Stimulated activated CD4-positive, alpha-beta T cell treated with anti-CD3 and anti-CD28 coated beads, Interleukin-12 subunit alpha, Interleukin-12 subunit beta, amount 100 ng/mL, for 4 hours (primary cell): Measurements from ENCODE around the gene VAV3.

ENCODE experiments used
- DNase-seq: peaks from one replicate; pipeline ENCODE4 v3.0.0-alpha.2; 2020

VAV3 gene

DNA sequence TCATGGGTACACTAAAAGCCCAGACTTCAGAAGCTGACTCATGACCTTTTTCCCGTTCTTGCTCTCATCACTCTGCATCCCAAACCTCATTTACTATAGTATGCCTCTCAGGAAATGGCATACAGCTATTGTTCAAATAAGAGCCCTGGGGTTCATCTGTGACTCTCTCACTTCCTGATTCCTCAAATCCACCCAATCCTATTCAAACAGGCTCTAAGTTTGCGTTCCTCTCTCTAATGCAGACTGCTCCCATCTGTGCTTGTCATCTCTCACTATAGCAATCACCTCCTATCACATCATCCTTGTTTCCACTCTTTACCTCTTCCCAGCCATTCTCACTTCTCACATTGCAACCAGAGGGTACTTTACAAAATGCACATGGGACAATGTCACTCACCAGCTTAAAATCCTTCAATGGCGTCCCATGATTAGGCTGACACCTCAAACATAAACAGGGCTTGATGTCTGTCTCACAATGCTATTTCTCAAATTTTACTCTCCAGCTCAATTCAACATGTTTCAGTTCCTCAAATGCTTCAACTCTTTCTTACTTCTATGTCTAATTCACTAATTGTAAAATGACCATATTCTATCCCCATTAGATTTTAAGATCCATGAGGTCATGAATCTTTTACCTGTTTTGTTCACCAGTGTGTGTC is 415.7 kb downstream of the VAV3 start:
- no peak for DNase-seq

DNA sequence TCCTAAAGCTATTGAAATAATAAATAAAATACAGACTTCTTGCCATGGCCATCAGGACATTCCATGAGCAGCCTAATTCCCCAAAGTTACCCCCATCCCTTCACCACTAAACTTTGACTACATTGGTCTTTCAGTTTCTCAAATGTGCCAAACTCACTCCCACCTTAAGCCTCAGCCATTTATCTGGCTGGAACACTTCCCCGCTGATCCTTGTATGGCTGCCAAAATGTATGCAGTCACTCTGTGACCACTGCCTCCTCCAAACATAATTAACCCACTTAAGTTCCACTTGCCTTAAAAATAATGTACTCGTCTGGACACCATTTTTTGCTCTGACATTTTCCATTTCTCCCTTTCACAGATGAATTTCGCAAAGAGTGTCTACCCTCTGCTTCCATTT is 416.7 kb downstream of the VAV3 start:
- no peak for DNase-seq

DNA sequence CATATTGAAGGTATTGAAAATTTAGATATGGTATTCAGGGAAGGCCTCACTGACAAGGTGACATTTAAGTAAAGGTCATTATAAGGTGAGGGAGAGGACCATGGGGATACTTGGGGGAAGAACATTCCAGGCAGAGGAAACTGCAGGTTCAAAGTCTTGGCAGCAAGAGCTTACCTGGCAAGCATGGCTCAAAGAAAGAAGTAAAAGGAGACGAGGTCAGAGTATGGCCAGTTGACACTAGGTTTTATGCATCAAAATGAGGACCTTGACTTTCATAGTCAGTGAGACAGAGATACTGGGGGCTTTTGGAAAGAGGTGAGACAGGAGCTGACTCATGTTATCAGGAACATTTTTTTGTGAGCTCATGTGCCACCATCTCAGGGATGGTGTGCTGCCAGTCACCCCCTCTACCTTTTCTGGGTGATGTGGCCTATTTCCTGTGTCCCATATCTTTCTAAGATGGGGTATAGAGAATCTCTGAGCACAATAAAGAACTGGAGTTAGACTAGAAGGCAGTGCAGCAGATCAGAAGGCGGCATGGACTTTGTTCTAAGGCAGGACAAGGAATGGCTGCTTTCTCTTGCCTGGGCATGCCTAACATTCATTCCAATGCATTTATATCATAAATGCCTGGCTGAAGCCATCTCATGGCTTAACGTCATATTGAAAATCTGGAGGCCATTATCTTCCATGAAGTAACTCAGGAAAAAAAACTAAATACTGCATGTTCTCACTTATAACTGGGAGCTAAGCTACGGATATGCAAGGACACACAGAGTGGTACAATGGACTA is 417.4 kb downstream of the VAV3 start:
- DNase-seq: no peak

- no peak for DNase-seq
Observed at GRCh38 chr1:107546576-107546975, 418.4 kb downstream of the VAV3 start.

- no peak for DNase-seq
Observed at GRCh38 chr1:107545879-107546278, 419.1 kb downstream of the VAV3 start.

- DNase-seq: no peak
Observed at GRCh38 chr1:107545056-107545577, 419.9 kb downstream of the VAV3 start.

DNA sequence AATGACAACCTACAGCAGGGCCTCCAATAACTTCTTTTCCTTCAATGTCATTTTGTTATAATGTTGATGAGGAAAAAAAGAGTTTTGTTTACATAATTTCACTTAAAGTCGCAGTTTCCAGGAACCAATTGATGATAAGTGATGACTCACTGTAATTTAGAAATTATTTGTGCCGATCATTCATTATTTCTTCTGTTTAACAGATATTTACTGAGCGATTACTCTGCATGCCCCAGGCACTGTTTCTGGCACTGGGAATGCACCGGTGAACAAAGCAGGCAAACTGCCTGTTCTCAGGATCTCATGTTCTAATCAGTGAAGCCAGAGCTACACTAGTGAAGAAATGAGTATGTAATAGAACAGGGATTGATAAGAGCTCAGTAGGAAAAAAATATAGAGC is 420.7 kb downstream of the VAV3 start:
- no peak for DNase-seq

DNA sequence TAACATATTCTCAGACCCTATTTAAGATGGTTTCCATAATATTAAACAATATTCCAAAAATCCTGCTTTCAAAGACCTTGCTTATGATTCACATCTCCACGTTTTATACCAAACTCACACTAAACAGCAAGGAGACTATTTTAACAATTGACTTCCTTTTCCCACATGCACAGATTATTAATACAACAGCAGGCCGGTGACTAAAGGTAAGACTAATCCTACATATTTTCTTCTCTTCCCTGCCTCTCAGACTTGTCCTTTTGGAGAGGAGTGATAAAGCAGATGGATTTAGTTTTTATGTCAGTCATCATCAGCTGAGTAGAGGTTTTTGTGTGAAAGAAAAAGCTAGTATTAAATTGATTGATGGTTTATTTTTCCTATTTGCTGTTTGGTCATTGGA is 423.6 kb downstream of the VAV3 start:
- no peak for DNase-seq

DNA sequence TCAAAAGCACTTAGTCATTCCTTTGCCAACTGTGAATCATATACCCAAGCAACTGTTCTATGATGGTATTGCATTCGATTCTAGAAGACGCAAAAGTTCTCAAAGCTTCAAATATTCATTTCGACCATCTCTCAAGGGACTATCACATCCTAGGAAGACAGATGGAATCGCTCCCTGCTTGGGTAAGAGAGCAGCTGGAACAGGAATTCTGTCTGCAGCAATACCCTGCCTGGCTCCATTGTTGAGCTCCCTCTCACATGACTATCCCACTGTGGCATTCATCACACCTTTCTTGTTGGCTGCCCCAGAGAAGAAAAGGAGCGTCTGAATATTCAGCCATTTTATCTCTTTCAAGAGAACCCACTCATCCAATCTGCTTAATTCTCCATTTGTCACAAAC is 426.5 kb downstream of the VAV3 start:
- no peak for DNase-seq

DNA sequence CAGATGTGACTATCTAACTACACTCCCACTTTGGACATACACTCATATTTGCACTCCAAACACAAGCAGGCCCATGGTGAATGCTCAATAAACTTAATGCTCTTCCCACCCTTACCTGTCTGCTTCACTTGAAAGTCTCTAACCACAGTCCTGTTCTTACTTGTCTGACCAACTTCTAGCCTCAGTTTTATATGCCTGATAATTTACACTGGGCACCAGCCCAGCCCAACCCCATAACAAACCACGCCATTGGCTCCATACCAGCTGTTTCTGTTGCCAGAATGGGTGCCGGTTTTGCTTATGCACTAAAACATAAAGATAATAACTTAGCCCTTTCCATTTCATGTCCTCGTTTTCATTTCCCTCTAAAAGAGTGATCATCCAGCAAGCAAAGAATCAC is 428.7 kb downstream of the VAV3 start:
- no peak for DNase-seq

DNA sequence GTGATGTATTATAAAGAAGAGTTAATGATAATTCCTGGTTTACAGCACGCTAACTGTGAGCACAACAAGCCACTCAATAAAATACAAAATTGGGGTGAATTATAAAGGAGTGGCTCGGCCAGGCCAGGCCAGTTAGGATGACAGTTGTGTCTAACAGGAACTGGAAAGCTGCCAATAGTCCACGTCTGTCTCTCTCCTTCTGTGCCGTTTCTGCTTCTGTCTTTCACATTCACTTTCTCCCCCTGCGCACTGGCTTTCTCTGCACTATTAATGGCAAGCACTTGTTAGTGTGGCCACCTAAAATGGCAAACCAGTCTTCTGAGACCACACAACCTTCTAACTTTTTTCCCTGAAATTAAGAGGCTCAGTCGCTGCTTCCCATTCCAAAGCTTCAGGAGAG is 429.9 kb downstream of the VAV3 start:
- DNase-seq: no peak

- DNase-seq: no peak
Observed at GRCh38 chr1:107534632-107535031, 430.3 kb downstream of the VAV3 start.

- DNase-seq: no peak
Observed at GRCh38 chr1:107533436-107533835, 431.5 kb downstream of the VAV3 start.

- no peak for DNase-seq
Observed at GRCh38 chr1:107532318-107532717, 432.7 kb downstream of the VAV3 start.

DNA sequence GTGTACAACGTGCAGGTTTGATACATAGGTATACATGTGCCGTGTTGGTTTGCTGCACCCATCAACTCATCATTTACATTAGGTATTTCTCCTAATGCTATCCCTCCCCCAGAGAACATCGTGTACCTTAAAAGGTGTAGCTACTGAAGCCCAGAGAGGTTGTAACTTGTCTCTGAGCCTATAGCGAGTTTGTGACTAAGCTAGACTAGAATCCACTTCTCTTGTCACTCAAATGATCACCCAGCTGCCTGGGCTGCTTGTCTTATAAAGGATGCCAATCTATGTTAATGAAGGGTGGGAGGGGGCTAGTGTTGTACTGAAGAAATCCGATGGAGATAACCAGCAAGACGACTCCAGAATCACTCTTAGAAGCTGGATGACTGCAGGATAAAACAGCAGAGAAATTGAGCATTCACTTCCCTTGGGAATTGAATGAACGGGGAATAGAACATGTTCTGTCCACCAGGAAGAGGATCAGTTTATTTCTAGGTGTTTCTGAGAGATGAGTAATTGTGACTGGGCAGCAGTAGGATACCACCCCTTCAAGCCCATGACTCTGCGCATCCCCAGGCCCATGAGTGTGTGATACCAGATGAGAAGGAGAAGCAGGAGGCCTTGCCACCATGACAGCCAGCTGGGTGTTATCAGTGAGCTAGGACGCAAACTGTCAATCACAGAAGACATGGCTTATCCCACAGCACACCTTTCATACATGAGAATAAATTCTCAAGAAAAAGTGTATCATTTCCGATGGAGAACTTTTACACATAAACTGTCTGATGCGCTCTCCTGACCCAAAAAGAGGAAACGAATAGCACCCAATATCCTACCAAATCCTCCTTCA is 433.7 kb downstream of the VAV3 start:
- no peak for DNase-seq

- no peak for DNase-seq
Observed at GRCh38 chr1:107530543-107530942, 434.4 kb downstream of the VAV3 start.

- DNase-seq: no peak
Observed at GRCh38 chr1:107529511-107530149, 435.4 kb downstream of the VAV3 start.

DNA sequence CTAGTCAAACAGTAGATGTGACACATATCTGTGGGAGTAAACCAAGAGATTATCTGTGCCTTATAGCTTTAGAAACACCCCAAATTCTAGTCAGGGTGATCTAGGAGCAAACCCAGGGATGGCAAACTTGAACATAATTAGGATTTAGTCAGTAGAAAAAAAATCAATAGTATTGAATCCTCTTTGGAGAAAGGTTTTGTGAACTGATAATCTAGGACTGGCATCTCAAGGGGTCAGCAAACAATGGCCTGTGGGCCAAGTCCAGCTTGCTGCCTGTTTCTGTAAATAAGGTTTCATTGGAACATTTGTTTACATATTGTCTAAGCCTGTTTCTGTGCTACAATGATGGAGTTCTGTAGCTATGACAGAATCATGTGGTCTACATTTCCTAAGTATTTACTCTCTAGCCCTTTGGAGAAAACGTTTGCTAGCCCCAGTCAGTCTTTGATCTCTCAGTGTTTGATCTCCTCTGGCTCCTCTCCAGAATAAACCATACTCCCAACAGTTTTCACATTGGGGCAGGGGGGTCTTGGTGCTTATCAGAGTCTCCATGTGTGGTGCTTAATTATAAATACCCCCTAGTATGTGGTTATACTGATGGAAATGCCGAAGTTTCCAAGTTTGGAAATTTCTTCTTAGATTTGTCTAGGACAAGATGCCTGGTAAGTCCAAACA is 438.3 kb downstream of the VAV3 start:
- no peak for DNase-seq

GRCh38 chr1:107525961-107526360 is 439.0 kb downstream of the VAV3 start:
- DNase-seq: no peak

- DNase-seq: no peak
Observed at GRCh38 chr1:107525145-107525544, 439.8 kb downstream of the VAV3 start.

- DNase-seq: no peak
Observed at GRCh38 chr1:107524301-107524700, 440.7 kb downstream of the VAV3 start.

- DNase-seq: no peak
Observed at GRCh38 chr1:107523736-107524135, 441.2 kb downstream of the VAV3 start.
